ENCODE results near the gene IL17C.

Gene IL17C, protein sequence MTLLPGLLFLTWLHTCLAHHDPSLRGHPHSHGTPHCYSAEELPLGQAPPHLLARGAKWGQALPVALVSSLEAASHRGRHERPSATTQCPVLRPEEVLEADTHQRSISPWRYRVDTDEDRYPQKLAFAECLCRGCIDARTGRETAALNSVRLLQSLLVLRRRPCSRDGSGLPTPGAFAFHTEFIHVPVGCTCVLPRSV

DNA sequence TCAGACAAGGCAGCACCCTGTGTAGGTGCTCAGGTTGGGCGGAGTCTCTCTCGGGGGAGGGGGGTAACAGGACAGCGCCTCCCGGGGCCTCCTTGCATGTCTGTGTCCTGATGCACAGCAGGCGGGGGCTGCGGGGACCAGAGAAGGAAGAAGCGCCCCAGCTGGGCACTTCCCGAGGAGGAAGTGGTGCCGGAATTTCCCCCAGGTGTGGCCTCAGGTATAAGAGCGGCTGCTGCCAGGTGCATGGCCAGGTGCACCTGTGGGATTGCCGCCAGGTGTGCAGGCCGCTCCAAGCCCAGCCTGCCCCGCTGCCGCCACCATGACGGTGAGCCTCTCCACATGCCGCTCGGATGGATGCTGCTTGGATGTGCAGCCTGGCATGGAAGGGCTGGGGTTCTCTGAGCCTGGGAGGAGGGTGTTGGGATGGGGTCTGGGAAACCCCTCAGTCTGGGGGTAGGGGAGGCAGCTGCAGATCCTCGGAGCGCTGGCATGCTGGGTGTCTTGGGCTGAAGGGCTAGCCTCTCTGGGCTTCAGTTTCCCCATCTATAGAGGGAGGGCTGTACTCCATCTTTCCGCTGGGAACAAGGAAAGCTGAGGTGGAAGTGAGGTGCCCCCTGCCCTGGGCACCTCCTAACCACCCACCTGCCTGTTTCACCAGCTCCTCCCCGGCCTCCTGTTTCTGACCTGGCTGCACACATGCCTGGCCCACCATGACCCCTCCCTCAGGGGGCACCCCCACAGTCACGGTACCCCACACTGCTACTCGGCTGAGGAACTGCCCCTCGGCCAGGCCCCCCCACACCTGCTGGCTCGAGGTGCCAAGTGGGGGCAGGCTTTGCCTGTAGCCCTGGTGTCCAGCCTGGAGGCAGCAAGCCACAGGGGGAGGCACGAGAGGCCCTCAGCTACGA, at the start of gene IL17C:
IL17C (plus strand) TSS at position 250 of the 908 bp plus-strand sequence; CDS start at position 320, 70 bp downstream.
- no peak for DNase-seq (ENCODE audit: low read depth, low spot score)

DNA sequence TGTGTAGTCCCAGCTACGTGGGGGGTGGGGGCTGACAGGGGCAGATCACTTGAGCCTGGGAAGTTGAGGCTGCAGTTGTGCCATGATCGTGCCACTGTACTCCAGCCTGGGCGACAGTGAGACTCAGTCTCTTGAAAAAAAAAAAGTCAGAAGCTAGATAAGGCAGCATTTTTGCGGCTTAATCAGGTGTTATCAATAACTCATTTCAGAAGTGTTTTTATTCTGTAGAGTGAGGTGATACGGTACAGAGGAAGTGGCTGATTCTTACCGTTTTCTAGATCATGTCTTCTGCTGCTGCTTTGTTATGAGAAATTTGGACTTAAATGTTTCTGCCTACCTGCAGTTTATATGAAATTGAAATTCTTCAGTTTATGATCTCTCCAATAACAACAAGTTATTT, 49.6 kb upstream of the IL17C start:
- DNase-seq (ENCODE audit: low read depth, low spot score) = no peak

DNA sequence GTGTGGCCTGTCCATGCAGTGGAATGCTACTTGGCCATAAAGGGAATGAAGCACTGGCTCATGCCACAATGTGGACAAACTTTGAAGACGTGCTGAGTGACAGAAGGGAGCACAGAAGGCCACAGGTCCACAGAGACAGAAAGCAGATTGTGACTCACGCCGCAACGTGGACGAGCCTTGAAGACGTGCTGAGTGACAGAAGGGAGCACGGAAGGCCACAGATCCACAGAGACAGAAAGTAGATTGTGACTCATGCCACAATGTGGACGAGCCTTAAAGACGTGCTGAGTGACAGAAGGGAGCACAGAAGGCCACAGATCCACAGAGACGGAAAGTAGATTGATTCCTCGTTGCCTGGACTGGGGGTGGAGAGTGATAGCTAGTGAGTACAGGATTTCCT, 48.9 kb upstream of the IL17C start:
- no peak for DNase-seq (ENCODE audit: low read depth, low spot score)

DNA sequence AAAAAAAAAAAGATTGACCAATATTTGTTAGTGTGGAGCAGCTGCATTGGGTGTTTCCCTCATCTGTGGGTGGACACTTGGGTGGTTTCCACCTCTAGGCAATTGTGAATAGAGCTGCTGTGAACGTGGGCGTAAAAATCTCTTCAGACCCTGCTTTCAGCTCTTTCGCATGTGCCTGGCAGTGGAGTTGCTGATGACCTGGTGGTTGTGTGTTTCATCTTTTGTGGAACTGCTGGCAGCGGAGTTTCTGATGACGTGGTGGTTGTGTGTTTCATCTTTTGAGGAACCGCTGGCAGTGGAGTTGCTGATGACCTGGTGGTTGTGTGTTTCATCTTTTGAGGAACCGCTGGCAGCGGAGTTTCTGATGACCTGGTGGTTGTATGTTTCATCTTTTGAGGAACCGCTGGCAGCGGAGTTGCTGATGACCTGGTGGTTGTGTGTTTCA, 46.8 kb upstream of the IL17C start:
- DNase-seq (ENCODE audit: low read depth, low spot score) = no peak

DNA sequence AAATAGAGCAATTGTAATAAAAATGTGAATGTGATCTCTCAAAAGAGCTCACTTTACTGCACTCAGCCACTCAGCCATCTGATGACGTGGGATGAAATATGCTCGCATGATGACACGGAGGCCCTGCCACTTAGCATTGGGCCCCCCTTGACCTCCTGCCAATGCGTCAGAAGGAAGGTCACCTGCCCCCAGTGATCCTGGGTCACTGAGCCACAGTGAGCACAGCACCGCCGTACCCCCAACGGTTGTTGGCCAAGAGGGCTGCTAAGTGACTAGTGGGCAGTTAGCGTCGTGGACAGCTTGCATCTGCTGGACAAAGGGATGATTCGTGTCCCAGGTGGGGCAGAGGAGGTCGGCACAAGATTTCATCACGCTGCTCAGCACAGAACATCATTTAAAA, 45.3 kb upstream of the IL17C start:
- DNase-seq (ENCODE audit: low read depth, low spot score) = no peak

DNA sequence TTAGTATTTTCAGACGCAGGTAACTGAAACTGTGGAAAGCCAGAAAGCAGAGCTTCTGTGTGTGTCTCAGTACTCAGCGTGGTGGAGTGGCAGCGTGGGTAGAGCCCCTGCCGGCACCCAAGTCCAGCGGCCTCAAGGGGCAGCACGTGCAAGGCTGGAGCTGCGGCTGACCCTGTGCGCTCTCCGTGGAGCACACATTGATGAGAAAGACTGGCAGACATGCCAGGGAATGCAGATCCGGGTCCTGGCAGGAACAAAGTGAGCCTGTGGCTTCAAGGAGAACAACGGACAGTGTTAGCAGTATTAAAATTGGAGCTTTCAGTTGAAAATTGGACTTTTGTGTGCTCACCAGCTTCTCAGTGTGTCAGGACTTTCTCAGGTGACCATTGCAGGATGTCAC, 44.9 kb upstream of the IL17C start:
- DNase-seq (ENCODE audit: low read depth, low spot score) = no peak

DNA sequence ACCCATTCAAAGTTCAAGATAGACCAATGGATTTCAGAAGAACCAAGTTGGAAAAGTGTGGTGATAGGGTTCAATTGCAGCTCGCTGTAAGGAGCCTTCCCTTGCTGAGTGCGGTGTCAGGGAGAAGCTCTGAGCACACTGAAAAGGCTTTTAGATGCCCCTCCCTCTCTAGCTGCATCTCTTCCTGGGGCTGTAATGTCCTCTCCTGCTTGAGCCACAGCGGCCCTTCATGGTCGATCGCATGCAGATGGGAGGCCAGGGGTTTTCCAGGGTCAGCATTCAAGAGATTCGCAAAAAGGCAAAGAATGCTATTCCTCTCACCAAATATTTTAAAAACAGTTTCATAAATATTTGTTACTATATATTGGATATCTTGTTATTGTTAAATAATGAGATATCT, 44.5 kb upstream of the IL17C start:
- DNase-seq (ENCODE audit: low read depth, low spot score) = no peak

DNA sequence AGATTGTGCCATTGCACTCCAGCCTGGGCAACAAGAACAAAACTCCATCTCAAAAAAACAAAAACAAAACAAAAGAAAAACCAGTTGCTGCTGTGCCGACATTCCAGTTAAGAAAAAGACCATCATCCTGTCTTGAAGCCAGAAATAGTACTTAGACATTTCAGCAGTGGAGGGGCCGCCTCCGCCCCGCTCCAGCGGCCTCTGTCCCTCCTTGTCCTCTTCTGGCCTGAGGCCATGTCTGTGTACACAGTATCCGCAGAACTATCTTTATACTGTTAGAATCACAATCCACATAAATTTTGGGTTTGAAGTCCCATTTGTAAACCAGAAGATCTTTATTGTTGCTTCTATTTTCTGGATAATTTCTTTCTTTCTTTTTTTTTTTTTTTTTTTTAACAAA, 43.3 kb upstream of the IL17C start:
- DNase-seq (ENCODE audit: low read depth, low spot score) = no peak

DNA sequence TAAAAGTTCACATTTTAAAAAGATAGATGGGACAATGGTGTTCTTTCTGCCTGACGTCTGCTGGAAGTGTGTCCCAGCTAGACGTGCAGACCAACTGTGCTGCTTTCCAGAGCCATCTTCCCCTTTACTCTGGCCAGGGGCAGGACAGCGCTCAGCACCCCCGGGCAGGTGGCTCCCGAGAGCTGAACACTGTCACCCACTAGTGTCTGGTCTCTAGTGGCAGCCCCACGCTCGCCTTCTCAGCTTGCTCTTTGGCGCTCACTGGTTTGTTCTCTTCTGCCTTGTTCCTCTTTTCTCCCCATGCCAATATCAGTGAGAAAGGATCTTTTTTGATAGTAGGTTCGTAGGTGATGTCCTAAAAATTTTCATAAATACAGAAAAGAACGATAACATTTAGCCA, 42.5 kb upstream of the IL17C start:
- DNase-seq (ENCODE audit: low read depth, low spot score) = no peak

DNA sequence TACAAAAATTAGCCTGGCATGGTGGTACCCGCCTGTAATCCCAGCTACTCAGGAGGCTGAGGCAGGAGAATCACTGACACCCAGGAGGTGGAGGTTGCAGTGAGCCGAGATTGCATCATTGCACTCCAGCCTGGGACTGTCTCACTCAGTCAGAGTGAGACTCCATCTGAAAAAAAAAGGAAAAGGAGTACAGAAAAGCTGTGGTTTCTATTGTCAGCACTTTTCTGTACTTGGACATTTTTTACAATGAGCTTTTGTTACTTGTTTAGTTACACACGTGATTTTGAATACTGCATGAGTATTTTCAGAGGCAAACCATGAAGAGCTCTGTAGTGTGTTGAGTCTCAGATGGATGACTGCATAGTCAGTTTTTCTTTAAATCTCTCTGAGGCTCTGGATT, 41.9 kb upstream of the IL17C start:
- DNase-seq (ENCODE audit: low read depth, low spot score) = no peak

DNA sequence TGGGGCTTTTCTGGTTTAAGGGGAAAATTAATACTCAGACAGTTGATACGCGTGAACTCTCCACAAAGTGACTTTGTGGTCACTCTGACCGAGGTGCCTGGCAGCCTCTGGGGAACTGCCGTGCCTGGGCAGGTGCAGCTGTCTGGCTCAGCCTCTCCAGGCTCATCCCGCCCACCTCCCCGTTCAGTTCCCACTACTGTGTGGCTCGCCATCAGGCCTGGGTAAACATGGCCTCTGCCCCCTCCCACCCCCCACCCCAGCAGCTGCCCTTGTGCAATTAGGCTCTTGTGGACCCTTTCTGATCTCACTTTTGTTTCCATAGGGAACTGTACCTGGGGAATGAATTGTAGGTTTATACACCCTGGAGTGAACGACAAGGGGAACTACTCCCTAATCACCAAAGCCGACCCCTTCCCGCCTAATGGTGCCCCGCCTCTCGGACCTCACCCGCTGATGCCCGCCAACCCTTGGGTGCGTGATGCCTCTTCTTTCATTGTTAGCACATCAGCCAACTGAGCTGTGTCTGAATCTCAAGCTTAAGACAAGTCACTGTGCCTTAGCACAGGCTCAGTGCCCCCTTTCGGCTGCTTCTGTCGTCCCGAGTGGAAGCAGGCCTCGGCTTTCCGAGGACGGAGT, 40.4 kb upstream of the IL17C start:
- no peak for DNase-seq (ENCODE audit: low read depth, low spot score)

DNA sequence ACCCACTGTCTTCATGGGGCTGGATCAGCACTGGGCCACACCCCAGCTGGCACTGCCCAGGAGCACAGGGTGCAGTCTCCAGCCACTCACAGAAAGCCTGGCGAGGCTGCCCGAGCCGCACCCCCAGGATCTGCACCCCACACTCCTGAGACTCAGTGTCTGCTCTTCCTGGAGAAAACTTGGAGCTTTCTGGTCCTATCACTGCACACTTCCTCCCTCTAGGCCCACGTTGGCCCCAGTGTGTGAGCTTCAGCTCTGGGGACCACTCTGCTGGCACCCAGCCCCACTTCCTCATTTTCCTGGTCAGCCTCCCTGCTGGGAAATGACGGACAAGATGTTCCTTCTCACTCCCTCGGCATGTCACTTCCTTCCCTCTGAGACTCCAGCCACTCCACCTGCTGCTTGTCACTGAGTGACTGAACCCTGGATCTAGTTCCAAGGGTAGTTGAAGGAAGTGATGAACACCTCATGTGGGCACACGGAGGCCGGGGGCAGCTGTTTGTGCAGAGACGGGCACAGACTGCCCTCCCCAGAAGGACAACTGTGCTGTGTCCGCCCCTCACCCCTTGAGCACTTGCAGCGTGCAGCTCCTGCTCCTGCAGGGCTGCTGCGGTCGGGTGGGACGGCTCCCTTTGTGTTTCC, 39.2 kb upstream of the IL17C start:
- DNase-seq (ENCODE audit: low read depth, low spot score) = no peak

DNA sequence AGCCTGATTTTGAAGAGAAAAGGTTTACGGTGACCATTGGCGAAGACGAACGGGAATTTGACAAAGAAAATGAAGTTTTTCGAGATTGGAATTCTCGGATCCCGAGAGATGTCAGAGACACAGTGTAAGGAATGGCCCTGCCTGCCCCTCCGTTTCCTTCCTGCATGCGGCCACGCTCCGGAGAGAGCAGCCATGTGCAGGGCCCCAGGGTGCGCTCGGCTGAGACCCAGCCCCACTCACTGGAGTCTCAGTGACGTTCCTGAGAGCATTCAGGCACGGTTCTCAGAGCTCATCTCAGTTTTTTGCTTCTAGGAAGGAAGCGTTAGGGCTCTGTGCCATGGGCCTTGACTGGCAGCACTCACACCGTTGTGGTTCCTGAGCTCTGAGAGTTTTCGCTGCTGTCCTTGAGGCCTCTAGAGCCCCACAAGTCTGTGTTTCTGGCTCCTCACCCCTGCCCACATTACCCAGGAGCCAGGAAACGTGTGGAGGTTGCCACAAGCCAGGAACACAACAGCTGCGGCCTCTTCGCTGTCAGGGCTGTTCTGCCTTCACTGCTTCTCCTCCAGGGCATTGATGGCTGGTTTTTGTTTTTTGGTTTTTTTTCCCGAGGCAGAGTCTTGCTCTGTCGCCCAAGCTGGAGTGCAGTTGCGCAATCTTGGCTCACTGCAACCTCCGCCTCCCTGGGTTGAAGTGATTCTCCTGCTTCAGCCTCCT, 38.4 kb upstream of the IL17C start:
- no peak for DNase-seq (ENCODE audit: low read depth, low spot score)

DNA sequence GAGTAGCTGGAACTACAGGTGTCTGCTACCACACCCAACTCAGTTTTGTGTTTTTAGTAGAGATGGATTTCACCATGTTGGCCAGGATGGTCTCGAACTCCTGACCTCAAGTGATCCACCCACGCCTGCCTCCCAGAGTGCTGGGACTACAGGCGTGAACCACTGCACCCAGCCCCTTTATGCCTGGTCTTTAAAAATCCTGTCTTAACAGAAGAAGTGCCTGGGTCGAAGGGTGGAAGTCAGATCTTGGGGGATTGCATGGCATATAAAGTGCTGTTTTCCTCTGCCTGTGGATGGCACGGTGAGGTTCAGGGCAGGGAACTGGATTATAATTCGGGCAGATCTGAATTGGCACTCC, 37.9 kb upstream of the IL17C start:
- no peak for DNase-seq (ENCODE audit: low read depth, low spot score)

DNA sequence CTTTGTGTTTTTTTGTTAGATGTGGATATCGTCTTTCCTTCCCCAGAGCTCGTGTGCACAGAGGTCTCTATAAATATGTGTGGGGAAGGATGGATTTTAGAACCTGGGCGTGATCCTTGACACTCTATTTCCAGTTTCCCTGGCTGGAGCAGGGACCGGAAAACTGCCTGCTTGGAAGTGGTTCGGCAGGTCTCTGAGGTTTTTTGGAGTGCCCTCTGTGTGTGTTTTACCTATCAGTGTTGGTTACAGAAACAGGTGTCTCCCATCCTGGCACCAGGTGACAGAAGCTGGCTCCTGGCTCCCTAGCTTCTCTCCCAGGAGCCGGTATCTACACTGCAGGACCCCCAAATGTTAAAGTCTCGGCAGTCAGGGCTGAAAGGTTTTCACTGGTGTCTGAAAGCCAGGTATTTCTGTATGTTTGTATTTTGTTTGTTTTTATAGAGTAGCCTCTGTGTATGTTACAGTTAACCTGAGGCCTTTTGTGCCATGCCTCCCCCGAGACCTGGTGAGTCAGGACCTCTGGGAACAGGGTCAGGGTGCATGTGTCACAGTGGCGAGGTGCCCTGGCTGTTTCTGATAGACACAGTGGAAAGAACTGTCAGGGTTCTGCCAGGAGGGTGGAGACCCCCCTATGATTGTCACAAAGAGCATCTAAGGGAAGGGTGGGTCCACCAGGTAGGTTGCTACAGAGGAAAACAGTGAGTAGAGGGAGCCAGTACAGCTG, 36.9 kb upstream of the IL17C start:
- DNase-seq (ENCODE audit: low read depth, low spot score) = no peak

DNA sequence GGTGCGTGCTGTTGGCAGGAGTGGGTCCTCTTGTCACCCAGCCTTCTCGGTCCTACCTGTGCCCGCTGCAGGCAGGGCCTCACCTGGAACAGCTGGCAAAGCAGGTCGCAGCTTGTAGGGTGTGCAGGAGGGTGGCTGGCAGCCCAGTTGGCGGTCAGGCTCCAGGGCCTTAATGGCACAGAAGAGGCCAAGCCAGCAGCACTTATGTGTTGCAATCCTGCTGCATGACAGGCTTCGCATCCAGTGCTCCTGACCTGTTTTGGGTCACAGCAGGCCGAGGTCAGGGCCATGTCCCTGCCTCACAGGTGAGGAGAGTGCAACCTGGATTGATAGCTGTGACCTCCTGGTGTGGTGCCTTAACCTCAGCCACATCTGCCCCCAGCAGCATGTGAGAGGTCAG, 36.3 kb upstream of the IL17C start:
- no peak for DNase-seq (ENCODE audit: low read depth, low spot score)

DNA sequence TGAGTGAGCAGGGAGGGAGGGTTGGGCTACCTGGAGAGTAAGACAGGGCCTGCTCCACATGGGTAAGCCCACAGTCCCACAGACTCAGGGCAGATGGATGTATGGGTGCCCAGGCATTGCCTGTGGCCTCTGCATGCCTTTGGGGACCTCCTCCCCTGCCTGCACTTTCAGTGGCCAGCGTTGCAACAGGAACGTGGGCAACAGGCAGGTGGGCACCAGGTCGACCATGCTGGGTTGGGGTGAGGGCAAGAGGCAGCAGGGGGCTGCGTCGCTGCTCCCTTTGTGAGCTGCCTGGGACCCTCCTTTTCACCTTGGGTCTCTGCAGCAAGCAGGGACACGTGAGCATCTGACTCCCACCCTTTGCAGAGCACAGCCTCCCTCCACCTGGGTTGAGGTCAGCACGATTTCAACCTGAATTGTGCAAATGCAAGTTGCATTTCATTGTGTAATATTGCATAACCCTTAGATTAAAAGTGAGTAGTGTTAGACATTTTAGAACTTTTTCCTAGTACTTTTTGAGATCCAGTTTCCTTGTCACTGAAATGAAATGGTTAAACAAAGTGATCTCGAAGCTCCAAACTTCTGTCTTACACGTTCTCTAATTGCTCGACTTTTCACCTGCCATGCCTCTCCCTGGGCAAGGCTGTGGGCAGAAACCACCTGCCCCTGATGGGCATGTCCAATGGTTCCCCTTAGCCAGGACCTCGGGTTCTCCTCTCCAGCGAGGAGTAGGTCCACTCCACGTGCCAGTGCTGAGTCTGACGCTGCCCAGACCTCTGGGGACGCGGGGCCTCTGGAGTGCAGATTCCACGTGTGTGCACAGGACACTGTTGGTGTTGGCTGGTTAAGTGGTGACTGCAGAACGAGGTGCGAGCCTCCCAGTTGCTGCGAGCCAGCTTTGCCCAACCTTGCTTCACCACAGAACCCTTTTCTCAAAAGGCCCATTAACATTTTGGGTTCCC, 32.9 kb upstream of the IL17C start:
- no peak for DNase-seq (ENCODE audit: low read depth, low spot score)

DNA sequence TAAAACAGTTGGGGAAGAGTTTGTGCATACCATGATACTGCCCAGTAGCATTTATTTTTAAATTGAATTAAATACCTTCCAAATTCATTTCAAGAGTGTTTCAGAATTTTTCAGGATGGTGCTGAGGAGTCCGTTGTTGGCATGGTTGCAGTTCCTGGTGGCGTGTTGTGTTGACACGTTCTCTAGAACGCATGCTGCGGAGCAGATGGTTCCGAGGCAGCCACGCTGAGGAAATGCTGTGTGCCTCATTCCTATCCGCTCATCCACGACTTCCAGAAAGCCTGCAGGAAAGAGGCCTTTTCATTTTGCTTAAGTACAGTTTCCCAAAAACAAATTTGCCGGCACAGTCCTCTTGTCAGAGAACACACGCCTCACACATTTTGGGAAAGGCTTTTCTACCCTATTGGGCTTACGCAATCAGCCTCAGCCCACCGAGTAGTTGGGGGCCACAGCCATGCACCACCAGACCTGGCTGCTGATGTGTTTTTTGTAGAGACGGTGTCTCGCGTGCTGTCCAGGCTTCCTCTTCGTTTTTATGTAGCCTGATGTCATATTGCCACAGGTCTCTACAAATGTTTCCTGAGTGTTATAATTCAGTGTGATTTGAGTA, 32.1 kb upstream of the IL17C start:
- no peak for DNase-seq (ENCODE audit: low read depth, low spot score)

DNA sequence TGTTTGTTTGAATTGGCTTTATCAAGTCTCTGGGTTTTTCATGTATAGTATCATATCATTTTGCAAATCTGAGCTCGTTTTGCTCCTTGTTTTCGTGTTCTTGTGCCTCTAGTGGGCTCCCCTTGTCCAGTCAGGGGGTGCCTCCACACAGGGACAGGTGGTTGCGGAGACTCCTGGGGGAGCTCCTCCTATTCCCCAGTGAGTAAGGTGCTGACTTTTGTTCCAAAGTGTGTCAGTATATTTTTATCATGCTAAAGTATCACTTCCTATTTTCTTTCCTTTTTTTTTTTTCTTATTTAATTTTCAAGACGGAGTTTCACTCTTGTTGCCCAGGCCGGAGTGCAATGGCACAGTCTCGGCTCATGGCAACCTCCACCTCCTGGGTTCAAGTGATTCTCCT, 30.3 kb upstream of the IL17C start:
- DNase-seq (ENCODE audit: low read depth, low spot score) = no peak

Measured in activated naive CD8-positive, alpha-beta T cell treated with anti-CD3 and anti-CD28 coated beads, Interleukin-2, amount 50 U/mL, for 16 hours (primary cell).